Smooth muscle cell of the brain vasculature (primary cell): ENCODE measurements around the gene GABRG3.

Experiments used
- DNase-seq: peaks from one replicate; pipeline ENCODE4 v3.0.0-alpha.2; 2012; ENCODE audit warnings: low read depth, low spot score

Gene GABRG3

DNA sequence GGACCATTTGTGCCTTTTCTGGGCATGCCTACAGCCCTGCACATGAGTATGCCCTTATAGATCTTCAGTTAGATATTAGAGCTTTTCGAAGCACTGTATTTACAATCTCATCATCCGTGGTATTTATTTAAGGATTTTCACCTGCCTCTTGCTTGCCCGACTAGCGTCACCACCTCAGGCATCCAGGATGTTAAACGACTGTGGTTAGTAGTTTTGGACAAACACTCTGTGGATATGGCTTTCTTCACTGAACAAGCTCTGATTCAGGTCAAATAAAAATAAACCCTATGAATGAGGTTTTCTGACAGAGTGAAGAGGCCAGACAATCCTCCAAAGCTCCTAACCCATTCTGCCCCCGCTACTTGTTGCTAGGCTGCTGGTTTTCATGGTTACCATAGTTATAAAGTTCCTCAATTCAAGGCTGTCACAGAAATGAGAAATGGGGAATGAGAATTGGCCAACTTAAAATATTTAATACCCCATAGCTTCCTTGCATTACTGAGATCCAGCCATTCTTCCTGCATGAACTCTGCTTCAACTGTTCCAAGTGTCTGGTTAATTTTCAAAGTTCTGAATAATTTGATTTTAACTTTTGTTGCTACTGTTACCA, 440.1 kb downstream of the GABRG3 start:
- DNase-seq: no peak

DNA sequence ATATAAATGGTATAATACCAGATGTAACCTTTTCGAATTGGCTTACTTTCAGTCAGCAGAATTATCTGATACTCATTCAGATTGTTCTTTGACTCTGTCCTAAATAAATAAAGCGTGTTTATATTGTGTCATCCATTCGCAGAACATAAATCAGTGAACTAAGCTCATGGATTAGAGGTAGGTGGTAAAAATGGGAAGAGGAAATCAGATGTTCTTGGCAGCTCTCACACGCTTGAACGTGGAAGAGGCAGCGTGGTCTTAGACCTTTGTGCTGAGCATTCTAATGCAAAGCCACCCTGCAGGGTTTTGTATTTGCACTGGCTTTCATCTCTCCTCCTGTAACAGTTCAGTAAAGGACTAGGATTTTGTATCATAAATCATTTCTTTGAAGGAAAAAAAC, 441.4 kb downstream of the GABRG3 start:
- peak; percentile 62 for DNase-seq

DNA sequence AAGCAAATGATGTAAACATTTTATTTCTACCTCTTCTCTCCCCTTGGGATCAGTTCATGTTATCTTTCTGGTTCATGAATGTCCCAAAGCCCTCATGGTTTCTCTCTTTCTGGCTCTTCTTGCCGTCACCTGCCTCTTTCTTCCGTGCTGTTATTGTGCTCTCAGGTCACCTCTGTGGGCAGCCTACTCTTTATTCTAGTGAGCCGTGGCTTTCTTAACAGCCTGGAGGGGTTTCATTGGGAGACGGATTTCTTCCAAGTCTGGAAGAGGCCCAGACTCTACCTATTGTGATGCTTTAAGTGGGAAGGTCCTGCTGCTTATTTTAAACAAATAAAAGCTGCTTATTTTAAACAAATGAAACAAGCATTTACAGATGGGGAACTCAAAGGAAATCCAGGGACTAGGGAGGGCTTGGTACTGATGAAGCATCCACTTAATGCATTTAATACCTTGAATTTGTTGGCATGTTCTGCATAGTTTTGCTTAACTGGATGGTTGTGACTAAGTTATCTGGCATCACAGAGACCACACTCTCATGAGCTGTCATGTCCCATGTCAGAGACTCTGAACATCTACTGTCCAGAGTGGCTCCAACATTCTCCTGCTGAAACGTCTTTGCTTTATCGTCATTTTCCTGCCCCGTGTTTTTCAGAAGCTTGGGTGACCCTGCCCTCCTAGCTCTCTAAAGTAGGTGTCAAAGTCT, 443.3 kb downstream of the GABRG3 start:
- DNase-seq: no peak

DNA sequence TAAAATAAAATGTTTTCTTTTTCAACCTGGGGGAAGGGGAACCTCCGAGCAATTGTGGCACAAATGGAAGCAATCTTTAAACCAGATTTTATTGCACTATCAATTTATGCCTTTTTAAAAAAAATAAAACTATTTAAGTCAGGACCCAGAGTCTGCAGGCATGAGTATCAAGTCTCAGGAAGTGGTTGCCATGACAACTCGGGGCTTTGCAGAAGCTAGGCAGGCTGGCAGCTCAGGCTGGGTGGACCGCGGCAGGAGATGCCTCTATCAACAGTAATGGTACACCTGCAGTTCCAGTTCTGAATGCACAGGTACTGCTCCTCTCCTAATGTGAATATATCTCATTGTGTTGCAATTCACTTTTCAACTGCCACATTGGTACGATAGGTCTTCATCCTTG, 447.7 kb downstream of the GABRG3 start:
- DNase-seq: no peak

DNA sequence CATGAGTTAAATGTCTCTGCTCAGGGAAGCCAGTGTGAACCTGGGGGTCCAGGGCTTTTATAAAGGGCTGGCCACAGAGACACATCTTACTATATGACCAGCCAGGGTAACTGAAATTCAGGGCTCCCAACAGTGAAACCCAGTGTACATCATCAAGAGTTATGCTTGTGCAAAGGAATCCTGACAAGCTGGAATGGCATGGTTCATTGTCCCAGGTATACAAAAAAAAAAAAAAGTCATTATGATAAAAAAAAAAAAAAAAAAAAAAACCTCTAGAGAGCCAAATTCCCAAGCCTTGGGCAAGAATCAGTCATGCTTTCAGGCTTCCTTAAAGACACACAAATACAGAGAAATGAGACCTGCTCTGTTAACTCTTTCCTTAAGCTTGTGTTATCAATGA, 452.0 kb downstream of the GABRG3 start:
- DNase-seq: no peak

DNA sequence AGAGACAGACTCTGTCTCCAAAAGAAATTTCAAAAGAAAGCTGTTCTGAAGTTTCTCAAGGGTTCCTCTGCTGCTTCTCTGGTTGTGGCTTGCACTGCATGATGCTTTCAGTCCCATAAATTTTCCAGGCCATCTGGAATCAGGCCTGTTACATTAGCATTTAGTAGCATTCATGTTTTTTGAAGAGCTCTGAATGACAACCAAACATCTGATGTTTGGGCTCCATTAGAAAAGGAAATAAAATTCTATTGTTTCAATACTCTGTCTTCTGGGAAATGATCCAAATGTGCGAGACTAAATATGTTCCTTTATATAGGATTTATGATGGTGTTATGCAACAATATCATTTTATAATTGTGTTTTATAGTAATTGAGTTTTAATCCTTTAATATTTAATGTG, 455.8 kb downstream of the GABRG3 start:
- no peak for DNase-seq

DNA sequence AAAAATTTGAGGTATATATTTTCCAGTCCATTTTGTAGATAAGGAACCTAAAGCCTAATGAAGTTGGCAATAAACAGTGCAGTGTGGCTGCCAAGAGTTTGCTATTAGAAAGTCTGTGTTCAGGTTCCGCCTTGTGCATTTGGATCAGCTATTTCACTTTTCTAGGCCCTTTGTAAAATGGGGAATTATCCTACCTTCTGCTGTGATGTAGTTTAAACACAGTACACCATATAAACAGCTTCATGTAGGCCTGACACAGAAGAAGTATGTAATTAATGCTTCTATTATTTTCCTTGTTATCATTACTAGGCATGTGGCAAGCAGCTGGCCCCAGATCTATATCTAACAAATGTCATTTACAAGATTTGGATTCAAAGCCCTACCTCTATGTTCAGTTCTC, 456.3 kb downstream of the GABRG3 start:
- no peak for DNase-seq

DNA sequence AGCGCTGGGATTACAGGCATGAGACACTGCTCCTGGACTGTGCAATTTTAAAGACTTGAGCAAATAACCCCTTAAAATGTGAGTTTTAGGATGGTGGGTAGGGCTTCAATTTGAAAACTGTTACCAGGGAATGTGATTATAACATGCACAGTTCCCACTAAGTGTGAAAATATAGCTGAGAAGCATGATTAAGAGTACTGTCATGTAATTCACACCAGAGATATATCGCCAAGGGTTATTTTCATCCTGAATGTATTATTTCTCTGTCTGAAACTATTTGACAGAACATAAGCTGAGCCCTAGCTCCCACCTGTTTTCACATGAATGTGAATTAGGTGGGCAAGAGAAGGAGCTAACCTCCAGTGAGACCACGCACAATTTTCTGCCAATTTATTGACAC, 457.2 kb downstream of the GABRG3 start:
- DNase-seq: no peak

DNA sequence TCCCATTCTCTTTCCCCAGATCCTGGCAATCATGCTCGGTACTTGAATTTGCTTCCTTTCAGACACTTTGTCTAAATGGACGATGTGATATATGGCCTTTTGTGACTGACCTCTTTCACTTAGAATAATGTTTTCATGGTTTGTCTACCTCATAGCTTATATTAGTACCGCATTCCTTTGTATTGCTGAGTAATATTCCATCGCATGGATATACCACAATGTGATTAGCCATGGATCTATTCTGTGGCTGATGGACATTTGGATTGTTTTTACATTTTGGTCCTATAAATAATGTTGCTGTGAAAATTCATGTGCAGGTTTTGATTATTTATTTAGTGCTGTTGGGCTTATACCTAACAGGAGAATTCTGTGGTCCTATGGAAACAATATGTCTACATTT, 458.6 kb downstream of the GABRG3 start:
- DNase-seq: no peak

DNA sequence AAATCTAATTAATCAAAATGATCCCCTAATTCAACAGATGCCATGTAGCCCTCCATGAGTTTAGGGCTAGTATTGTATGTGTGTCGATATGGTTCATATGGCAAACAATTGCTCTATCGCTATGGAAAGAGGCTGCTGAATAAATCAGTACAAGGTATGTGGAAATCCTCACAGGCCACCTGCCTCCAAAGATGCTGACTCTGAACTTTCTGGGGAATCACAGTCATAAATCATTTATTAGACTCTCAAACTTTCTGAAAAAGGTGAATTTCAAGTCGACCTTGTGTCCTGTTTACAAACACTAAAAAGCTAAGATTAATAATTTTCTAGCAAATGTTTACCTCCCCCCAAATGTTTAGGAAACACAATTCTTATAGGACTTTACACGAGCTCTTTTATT, 462.6 kb downstream of the GABRG3 start:
- no peak for DNase-seq

DNA sequence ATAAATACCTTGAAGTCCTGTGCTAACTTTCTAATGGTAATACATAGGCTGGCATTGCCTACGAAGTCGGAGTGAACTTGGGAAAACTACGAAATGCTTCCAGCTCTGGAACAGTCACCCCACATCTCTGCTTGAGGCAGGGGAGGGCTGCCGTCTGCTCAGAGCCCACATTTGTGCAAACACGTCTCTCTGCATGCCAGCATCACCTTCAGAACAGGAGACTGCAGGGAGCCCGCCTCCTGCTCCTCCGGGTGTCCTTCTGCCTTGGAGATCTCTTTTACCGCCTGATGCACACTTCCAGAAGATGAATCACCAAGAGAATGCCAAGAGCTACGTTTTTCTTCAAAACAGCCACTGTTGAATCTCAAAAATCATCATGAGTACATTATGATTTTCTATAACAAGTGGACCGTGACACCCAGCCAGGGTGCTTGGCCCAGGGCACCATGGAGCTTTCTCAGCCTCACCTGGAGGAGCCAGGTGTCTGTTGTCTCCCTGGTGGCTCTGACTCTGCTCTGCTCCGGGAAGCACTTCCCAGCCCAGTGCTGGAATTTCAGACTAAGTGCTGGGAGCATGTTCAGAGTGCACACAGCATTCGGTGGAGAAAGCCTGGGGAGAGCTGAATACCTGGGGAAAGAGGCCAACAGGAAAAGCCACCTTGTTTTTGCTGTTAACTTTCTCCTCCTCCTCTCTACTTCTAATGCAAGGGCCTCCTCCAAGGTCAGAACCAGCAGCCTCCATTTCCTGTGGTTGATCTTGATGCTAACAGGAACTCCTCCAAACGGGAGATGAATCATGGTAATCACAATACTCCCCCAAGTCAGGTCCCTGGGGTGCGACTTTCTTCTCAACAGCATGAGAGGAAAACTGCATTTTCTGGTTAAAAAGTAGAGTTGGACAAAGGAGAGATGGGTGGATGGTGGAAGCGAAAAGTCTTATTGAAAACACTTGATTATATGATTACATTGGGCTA, 467.7 kb downstream of the GABRG3 start:
- peak; percentile 44 for DNase-seq

DNA sequence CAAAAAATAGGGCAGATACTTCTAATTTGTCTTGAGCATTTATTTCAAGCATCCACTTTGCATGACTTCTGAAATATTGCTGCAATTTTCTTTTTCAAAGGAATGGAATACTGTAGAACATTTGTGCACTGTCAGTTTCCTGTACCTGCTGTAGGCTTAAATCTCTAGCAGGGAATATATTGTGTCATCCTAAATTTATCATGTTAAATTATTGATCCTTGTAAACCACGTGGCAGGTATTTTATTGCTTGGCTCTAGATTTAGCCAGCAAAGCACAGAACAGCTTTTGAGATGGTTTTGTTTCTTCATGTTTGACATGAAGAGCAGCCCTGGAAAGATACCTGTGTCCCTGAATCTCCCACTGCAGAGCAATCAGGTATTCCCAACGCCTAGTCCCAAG, 470.1 kb downstream of the GABRG3 start:
- no peak for DNase-seq

DNA sequence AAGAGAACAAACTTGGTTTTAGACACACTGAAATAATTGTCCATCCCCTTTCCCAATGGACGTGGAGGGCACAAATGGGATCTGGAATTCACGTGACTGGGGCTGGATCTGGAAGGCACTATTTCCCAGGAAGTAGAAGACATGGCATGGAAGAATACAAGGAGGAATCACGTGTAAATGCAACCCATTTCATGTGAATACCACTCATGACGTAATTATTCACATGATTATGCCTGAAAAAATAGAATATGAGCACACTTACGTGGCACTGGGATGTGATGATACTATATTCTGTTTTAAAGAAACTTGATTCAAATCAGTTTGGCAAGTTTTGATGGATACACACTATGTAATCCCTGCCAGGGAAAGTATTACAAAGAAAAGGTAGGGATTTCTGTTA, 477.3 kb downstream of the GABRG3 start:
- DNase-seq: no peak

DNA sequence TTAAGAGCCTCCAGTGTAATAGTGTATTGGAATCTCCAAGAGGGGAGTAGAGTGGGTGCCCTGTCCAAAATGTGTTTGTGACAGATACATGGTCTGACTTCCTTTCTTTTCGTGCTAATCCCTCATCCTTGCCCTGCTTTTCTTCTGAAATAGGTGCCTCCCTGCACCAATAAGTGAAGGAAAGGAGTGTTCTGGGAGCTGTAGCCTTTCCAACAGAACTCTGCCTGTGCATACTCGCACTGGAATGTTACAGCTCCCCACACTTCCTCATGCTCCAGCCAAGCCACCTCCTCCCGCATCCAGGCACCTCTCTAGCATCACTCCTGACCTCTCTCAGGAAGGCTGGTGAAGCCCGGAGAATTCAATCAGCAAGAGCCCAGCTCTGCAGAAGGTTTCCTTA, 478.0 kb downstream of the GABRG3 start:
- no peak for DNase-seq

DNA sequence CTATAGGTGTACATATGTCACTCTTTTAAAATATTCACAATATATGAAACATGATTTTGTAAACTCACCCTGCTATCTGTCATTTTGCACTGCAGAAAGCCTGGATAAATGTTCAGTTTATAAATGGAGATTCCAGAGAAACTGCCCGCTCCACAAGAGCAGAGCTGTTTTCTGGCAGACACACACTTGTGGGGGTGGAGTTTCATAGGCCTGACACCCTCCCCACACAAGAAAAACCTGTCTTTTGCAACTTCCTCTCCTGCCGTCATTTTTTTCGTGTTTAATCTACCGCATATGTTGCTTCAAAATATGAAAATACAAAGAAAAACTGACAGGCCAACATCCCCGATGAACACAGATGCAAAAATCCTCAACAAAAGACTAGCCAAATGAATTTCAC, 479.0 kb downstream of the GABRG3 start:
- no peak for DNase-seq

DNA sequence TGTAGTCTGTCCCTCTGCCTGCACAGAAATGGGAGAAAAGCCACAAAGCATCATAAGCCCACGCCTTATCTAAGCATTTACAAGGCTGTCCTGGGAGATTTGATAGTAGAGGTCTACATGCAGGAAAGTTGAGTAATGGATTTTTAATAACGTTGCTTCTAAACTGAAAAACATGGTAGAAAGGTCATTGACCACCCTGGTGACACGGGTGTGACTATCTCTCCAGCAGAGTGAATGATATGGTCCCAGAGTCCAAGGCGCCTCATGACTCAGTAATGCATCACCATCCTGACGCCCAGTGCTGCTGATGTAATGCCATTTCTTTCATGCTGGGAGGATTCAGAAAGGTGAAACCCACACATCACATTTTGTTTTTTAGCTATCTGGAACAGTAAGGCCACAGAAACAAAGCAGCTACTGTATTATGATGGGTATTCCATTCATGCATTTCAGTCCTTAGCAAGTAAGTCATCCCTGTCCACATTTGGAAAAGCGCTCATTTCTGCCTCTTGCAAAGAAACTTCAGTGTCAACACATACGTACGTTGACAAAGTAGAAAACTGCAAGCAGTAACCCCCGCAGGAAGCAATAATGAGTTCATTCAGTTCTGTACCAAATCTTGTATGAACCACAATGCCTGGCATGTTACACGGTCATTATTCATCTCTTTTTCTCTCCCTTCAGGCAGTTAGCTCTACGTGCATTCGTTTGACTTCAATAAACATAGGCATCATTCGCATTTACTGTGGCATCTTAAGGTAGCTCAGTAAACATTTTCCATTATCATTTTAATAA, 483.5 kb downstream of the GABRG3 start:
- DNase-seq: peak; percentile 23

DNA sequence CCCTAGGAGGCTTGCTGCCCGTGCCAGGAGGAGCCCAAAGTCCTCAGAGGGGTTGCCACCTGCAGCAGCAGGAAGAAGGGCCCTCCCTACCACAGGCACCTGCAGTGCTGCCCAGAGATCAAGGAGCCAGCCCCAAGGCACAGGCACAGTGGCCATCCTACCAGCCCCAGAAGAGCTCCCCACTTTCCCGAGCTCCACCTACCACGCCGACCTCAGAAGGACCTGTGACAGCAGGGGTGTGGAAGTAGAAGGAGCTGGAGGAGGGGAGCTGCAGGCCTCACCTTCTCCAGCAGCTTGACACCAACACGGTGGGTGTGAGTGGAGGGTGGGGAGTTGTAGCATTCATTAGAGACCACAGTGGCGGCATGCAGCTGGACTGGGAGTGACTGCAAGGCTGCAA, 485.8 kb downstream of the GABRG3 start:
- no peak for DNase-seq

DNA sequence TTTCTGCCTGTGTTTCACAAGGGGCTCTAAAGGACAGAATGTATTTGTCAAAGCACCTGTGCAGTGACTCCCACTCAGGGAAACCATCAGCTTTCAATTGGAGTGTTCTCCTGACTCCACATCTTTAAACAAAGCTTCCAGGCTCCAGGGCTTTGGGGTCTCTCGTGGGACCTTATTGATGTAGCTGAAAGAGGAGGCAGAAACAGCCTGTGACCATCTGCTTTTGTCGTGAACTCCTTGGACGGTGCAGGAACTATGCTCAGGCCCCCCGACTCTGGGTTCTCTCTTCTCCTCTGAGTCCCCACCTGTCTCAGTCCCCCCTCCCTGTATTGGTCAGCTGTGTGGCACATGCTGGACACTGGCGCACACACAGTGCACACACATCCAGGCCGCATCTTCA, 486.8 kb downstream of the GABRG3 start:
- DNase-seq: no peak

DNA sequence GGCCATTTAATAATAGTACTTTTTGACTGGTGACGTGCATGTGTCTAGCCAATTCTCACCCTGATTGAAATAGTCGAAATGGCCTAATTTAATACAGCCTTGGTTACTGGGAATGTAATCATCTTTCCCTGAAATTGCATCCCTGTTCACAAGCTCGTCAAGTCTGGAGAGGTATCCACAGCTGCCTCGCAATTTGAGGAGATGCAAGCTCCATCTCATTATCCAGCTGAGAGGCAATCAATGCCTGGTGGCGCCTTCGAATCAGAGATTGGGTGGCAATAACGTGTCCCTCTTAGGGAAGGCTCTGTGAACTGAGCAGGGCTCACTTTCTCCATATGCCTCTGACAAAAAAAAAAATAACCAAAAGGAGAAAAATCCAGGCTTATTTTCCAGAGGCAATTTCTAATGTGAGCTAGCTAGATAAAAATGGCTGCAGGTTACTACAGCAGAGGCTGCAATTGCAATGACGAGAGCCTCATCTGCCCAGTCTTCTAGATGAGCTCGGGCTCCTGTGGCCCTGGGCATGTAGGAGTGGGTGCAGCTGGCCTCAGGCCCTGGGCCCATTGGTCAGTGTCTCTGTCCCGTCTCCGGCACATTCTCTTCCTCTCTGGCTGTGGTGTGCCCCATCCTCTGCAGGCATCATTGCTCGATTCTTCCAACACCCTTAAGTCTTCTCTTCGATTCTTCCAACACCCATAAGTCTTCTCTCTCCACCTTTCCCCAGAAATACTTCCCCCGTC, 487.5 kb downstream of the GABRG3 start:
- DNase-seq: no peak

DNA sequence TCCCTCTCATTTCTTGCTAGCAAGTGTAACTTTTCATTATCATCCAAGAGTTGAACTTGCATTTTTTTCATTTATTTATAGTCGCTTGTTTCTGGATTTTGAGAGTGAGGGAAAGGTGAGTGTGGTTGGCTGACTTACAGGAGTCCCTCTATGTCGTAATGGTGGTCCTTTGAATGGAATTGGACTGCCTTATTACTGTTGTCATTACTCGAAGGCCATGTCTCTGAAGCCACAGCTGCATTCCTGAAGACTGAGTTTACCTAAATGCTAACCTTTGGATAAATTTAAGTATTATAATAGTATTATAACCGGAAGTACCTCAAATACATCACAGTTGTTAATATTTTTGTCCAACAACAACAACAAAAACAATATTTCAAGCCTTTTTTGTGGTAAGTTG, 488.9 kb downstream of the GABRG3 start:
- no peak for DNase-seq

DNA sequence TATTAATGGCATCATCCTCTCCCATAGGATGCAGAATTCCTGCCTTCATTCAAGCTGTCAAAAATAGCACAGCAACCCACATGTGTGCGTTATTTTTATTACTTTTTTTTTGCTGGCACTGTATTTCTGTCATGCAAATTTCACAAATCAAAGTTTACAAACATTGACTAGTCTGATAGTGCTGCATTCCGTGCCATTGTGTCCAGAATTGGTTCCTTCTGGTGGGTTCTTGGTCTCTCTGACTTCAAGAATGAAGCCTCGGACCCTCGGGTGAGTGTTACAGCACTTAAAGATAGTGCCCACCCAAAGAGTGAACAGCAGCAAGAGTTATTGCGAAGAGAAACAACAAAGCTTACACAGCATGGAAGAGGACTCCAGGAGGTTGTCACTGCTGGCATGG, 490.2 kb downstream of the GABRG3 start:
- no peak for DNase-seq
